ENCODE measurements around the gene BCAS3.

BCAS3 gene

DNA sequence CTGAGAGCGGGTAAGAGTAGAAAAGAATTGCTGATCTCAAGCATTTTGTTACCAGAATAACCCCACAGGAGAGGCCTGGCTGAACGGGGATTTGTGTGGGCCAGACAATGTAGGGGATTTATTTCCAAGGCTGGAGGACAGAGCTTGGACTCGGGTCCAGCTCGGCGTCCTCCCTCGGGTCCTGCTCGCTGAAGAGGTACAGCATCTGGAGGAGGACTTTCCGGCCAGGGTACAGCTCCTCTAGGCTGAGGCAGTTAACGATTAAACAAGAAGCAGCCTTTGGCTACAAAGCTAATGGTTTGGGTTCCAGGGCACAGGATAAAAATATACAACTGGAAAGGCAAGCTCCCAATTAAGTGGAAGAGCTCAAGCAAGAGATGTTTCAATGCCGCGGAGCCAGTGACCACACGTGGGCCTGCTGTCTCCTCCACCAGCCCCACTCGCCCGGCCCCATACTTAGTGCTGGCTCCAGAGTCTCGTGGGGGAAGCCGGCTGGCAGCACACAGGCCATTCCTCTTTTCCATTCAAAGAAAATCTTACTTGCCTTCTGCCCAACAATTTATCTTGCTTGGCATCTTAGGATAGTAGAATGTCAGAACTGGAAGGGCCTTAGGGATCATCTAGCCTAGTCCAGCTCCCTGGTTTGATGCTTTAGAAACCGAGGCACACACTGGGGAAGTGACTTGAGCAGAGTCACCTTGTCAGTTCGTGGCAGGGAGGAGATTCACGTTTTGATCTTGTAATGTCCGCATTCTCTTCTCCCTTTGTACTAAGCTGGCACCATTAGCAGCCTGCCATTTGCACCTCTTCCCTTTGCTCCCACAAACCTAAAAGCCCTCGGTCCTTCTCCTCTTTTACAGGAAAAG, 636.0 kb downstream of the BCAS3 start:
- ChIA-PET CTCF (interaction anchor here (1.4 kb wide), 1 partner anchor 9 kb away, joined by 3 read pairs; no protein-coding TSS in a partner anchor), POLR2A (interaction anchor here (0.6 kb wide), 1 partner anchor 33 kb away, joined by 3 read pairs; no protein-coding TSS in a partner anchor)
- TF ChIP-seq SUZ12 (IDR thresholded peaks at IDR 0.05) (no peak), HDGF (IDR thresholded peaks at IDR 0.05; ENCODE audit: borderline replicate concordance) (no peak), FOXM1 (IDR thresholded peaks at IDR 0.05; ENCODE audit: borderline replicate concordance) (no peak), SP1 (IDR thresholded peaks at IDR 0.05) (no peak), FOXK2 (IDR thresholded peaks at IDR 0.05) (no peak), CTBP1 (IDR thresholded peaks at IDR 0.05; ENCODE audit: borderline replicate concordance) (no peak), FOXA1 (IDR thresholded peaks at IDR 0.05) (no peak), TARDBP (IDR thresholded peaks at IDR 0.05) (no peak), L3MBTL2 (conservative IDR thresholded peaks at IDR 0.05) (no peak), ARNT (IDR thresholded peaks at IDR 0.05) (no peak), LEF1 (IDR thresholded peaks at IDR 0.05; ENCODE audit: borderline replicate concordance) (no peak), ELF4 (IDR thresholded peaks at IDR 0.05) (no peak), ZNF384 (IDR thresholded peaks at IDR 0.05) (no peak), BHLHE40 (IDR thresholded peaks at IDR 0.05; ENCODE audit: borderline replicate concordance) (no peak), NFRKB (IDR thresholded peaks at IDR 0.05) (no peak)
- TF ChIP-seq, protein P1, sequence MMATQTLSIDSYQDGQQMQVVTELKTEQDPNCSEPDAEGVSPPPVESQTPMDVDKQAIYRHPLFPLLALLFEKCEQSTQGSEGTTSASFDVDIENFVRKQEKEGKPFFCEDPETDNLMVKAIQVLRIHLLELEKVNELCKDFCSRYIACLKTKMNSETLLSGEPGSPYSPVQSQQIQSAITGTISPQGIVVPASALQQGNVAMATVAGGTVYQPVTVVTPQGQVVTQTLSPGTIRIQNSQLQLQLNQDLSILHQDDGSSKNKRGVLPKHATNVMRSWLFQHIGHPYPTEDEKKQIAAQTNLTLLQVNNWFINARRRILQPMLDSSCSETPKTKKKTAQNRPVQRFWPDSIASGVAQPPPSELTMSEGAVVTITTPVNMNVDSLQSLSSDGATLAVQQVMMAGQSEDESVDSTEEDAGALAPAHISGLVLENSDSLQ (IDR thresholded peaks at IDR 0.05): no peak
- no peak for DNase-seq (ENCODE audit: extremely low spot score)

DNA sequence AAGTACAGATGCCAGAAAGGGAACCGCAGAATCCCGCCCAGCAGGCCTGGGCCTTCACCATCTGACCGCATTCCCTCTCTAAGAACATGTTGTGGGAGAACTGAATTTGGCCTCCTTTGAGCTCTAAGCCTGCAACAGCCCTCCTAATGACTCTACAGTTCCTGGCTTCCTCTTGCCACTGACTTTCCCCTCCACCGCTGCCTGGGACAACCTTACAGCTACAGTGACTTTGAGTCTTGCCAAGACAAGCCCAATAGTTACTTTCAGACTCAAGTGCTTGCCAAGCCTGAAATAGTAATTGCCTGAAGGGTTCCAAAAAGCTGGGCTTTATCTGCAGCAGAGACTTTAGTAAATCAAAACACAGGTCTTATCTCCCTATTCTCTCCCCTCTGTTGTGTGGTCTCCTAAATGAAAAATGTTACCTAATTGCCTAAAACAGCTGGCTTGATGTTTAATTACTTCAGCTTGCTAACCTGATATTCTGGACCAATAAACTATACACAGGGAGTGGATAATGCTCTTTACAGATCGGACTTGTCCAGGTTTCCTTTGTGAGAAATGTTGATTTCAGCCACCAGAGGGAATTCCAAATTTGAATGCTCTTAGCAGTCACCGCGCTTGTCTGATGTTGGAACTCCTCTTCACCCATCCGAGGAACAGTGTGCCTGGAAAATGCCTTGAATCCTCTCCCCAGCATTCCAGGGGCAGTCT, 636.9 kb downstream of the BCAS3 start:
- ChIA-PET POLR2A (no interaction called here), CTCF (no interaction called here)
- DNase-seq (ENCODE audit: extremely low spot score): no peak
- TF ChIP-seq ELF4 (IDR thresholded peaks at IDR 0.05): no peak
- no peak for TF ChIP-seq NFRKB (IDR thresholded peaks at IDR 0.05)
- TF ChIP-seq SP1 (IDR thresholded peaks at IDR 0.05): no peak
- TF ChIP-seq BHLHE40 (IDR thresholded peaks at IDR 0.05; ENCODE audit: borderline replicate concordance): no peak
- no peak for TF ChIP-seq LEF1 (IDR thresholded peaks at IDR 0.05; ENCODE audit: borderline replicate concordance)
- TF ChIP-seq FOXK2 (IDR thresholded peaks at IDR 0.05): no peak
- TF ChIP-seq CTBP1 (IDR thresholded peaks at IDR 0.05; ENCODE audit: borderline replicate concordance): no peak
- no peak for TF ChIP-seq TARDBP (IDR thresholded peaks at IDR 0.05)
- TF ChIP-seq L3MBTL2 (conservative IDR thresholded peaks at IDR 0.05): no peak

DNA sequence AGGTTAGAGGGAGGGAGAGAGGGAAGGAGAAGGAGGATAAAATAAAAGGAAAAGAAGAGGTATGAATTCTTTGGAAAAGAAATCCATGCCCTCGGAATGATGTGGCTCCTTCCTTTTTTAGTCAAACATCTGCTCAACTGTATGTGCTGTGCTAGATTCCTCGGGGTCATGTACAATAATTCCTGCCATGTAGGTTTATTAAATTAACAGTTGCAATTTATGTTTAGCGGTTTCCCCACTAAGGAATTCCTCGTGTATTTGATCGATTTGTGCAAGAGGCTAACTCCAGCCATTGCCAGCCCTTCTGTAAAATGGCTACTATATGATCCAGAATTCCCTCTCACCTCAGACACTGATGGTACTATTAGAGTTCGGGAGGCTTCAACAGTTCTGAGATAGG, 639.0 kb downstream of the BCAS3 start:
- POLR2A ChIA-PET: no interaction called here

DNA sequence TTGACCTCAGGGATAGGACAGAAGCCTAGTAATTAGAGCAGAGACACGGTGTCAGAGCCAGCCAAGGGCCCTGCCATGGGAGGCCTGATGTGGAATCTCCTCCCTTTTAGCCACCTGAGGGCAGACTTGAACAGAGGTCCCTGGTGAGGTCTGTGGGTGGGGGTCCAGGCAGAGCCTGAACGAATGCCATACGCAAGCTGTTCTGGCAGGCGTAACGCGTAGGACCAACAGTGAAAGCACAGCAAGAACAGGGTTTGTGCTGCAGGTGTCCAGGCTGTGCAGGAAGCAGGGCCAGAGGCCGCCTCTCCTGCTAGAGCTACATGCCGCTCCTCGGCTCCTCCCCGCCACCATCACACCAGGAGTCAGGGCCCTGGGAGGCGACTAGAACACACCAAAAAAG, 640.1 kb downstream of the BCAS3 start:
- ChIA-PET POLR2A (no interaction called here), CTCF (interaction anchor here (0.8 kb wide), 1 partner anchor 62 kb away, joined by 3 read pairs; no protein-coding TSS in a partner anchor)
- DNase-seq (ENCODE audit: extremely low spot score): no peak
- no peak for TF ChIP-seq ELF4 (IDR thresholded peaks at IDR 0.05)
- no peak for TF ChIP-seq TARDBP (IDR thresholded peaks at IDR 0.05)
- no peak for TF ChIP-seq BHLHE40 (IDR thresholded peaks at IDR 0.05; ENCODE audit: borderline replicate concordance)
- TF ChIP-seq FOXK2 (IDR thresholded peaks at IDR 0.05): no peak
- TF ChIP-seq ARNT (IDR thresholded peaks at IDR 0.05): no peak
- TF ChIP-seq ZNF384 (IDR thresholded peaks at IDR 0.05): no peak
- no peak for TF ChIP-seq NFRKB (IDR thresholded peaks at IDR 0.05)

More for the DNA sequence above, 639.0 kb downstream of the BCAS3 start:
- no peak for TF ChIP-seq ARNT (IDR thresholded peaks at IDR 0.05)
- no peak for TF ChIP-seq LEF1 (IDR thresholded peaks at IDR 0.05; ENCODE audit: borderline replicate concordance)
- TF ChIP-seq BHLHE40 (IDR thresholded peaks at IDR 0.05; ENCODE audit: borderline replicate concordance): no peak
- no peak for TF ChIP-seq NFRKB (IDR thresholded peaks at IDR 0.05)
- no peak for TF ChIP-seq ELF4 (IDR thresholded peaks at IDR 0.05)
- TF ChIP-seq SUZ12 (IDR thresholded peaks at IDR 0.05): no peak
- no peak for TF ChIP-seq ZNF384 (IDR thresholded peaks at IDR 0.05)
- no peak for DNase-seq (ENCODE audit: extremely low spot score)
- CTCF ChIA-PET: no interaction called here

DNA sequence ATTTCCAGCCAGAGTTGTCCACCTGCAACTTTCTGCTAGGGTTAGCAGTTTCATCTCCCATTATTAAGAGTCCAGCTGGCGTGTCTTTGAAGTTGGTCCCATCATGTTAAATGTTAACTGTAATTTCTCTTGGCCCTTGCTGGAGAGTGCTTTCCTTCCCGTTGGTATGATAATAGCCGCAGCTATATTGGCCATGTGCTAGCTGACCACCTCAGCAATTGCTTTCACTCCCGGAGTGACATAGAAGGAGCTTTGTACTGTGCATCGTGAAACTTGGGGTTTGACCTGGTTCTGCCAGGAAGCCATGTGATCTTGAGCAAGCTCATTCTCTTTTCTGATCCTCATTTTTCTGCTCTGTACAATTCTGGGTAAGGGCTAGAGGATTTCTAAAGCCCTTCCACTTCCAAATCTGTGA, 641.0 kb downstream of the BCAS3 start:
- TF ChIP-seq HDGF (IDR thresholded peaks at IDR 0.05; ENCODE audit: borderline replicate concordance) (no peak), BHLHE40 (IDR thresholded peaks at IDR 0.05; ENCODE audit: borderline replicate concordance) (no peak), ZNF384 (IDR thresholded peaks at IDR 0.05) (no peak), L3MBTL2 (conservative IDR thresholded peaks at IDR 0.05) (no peak), FOXM1 (IDR thresholded peaks at IDR 0.05; ENCODE audit: borderline replicate concordance) (no peak), SP1 (IDR thresholded peaks at IDR 0.05) (no peak), NFRKB (IDR thresholded peaks at IDR 0.05) (no peak), ARNT (IDR thresholded peaks at IDR 0.05) (no peak), ELF4 (IDR thresholded peaks at IDR 0.05) (no peak), TARDBP (IDR thresholded peaks at IDR 0.05) (no peak), FOXA1 (IDR thresholded peaks at IDR 0.05) (no peak), FOXK2 (IDR thresholded peaks at IDR 0.05) (no peak), LEF1 (IDR thresholded peaks at IDR 0.05; ENCODE audit: borderline replicate concordance) (no peak), SUZ12 (IDR thresholded peaks at IDR 0.05) (no peak), CTBP1 (IDR thresholded peaks at IDR 0.05; ENCODE audit: borderline replicate concordance) (no peak)
- TF ChIP-seq, protein P1 (IDR thresholded peaks at IDR 0.05): no peak
- CTCF ChIA-PET: interaction anchor here (0.9 kb wide), 1 partner anchor 11 kb away, joined by 3 read pairs; no protein-coding TSS in a partner anchor
- no peak for DNase-seq (ENCODE audit: extremely low spot score)
- POLR2A ChIA-PET: interaction anchor here (1.7 kb wide), 1 partner anchor 8 kb away, joined by 4 read pairs; no protein-coding TSS in a partner anchor

DNA sequence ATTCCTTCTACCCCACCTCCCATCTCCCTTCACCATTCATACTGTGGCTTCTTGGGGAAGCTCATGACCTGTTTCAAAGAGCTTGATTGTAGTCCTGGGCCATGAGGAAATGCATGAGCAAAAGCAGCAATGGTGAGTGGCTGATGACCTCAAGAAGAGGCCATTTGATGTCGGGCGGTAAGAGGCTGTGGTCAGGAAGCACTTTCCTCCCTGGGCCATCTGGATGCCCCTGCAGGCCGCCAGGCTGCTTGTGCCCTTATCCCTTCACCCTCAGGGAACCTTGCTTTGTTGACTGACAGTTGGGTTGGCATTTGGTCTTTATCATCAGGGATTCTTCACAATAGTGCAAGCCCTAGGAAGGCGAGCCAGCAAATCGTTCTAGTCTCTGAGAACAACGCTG, 643.7 kb downstream of the BCAS3 start:
- DNase-seq (ENCODE audit: extremely low spot score): no peak
- ChIA-PET CTCF (no interaction called here), POLR2A (no interaction called here)
- TF ChIP-seq FOXM1 (IDR thresholded peaks at IDR 0.05; ENCODE audit: borderline replicate concordance) (no peak), ELF4 (IDR thresholded peaks at IDR 0.05) (no peak), NFRKB (IDR thresholded peaks at IDR 0.05) (no peak), BHLHE40 (IDR thresholded peaks at IDR 0.05; ENCODE audit: borderline replicate concordance) (no peak), ZNF384 (IDR thresholded peaks at IDR 0.05) (no peak), SP1 (IDR thresholded peaks at IDR 0.05) (no peak), HDGF (IDR thresholded peaks at IDR 0.05; ENCODE audit: borderline replicate concordance) (no peak), TARDBP (IDR thresholded peaks at IDR 0.05) (no peak)
- TF ChIP-seq, protein P1 (IDR thresholded peaks at IDR 0.05): no peak
